A673 (cell line): Measurements from ENCODE around the gene CTSO.

Source experiments
- CTCF ChIP-seq: fragments of 300-800, 200-600 bp; sonication (generic); conservative IDR thresholded peaks from 2 replicates; pipeline ENCODE4 v1.5.1; 2017; ENCODE audit warnings: low read depth, mild to moderate bottlenecking, antibody characterized with exemption, low read length, moderate library complexity, mixed read lengths
- EZH2 ChIP-seq: fragments of 200-600 bp; sonication (generic); IDR thresholded peaks from 2 replicates; pipeline ENCODE4 v1.6.1; 2017; ENCODE audit warnings: borderline replicate concordance, low read depth, mild to moderate bottlenecking, mixed read lengths, antibody characterized with exemption, low read length; ENCODE audit not compliant: poor library complexity, severe bottlenecking

- TF ChIP-seq CTCF = no peak
- no peak for TF ChIP-seq EZH2
Observed at GRCh38 chr4:155921597-155921996, 32.1 kb downstream of the CTSO start.
